ENCODE results near the gene FMN1.

DNA sequence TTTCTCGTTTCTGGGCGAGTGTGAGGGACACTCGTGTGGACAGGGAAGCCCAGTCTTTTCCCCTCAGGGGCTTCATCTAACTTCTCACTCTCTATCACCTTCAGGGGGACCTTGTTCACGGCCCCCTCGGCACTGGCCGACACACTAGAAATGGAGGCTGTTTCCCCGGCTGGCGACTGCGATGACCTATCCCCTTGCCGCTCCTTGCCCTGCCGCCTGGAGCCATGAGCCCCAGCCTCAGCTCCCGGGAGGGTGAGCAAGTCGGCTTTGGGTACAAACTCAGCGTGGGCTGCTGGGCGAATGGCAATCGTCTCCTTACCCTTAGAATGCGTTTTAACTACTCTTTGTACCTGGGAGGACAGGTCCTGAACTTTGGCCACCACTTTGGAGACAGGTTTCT, 41.0 kb downstream of the FMN1 start:
- TF ChIP-seq POLR2A (IDR thresholded peaks at IDR 0.05) (no peak), CTCF (IDR thresholded peaks at IDR 0.05) (no peak)

All from body of pancreas (tissue), 4 donors.